Right renal cortex interstitium (tissue), 3 donors: ENCODE data around the gene MPO. TPM values are rescaled to one million over a fixed set of nuclear protein-coding genes. Genes with fewer than 3 reads are reported as not detected.

ENCODE experiments used
- DNase-seq, 3 donors: peaks; one replicate each; pipeline ENCODE4 v3.0.0-alpha.2; 2013; ENCODE audit warnings: low read depth in 3 of 3, low spot score in 2 of 3
- polyA plus RNA-seq, 3 donors: library from polyadenylated mRNA; unstranded; fragments of 120-200 nt; gene quantifications; one replicate each; pipeline ENCODE4 v1.2.1, GENCODE V29; 2013; ENCODE audit not compliant: insufficient read length in 3 of 3

The MPO gene
- polyA plus RNA-seq, 3 donors = 1.6 to 5.1 (median 3.6) TPM

GRCh38 chr17:58267347-58268324, 13.1 kb downstream of the MPO start:
- no peak for DNase-seq

GRCh38 chr17:58265902-58266875, 14.5 kb downstream of the MPO start:
- no peak for DNase-seq

- DNase-seq = no peak
Observed at GRCh38 chr17:58265271-58265670, 15.5 kb downstream of the MPO start.

GRCh38 chr17:58264407-58265103, 16.2 kb downstream of the MPO start:
- DNase-seq = no peak

GRCh38 chr17:58263773-58264172, 17.0 kb downstream of the MPO start:
- no peak for DNase-seq

- DNase-seq = no peak
Observed at GRCh38 chr17:58262149-58262548, 18.6 kb downstream of the MPO start.

- DNase-seq = no peak
Observed at GRCh38 chr17:58254803-58255202, 25.9 kb downstream of the MPO start.

GRCh38 chr17:58253082-58253481, 27.7 kb downstream of the MPO start:
- no peak for DNase-seq

- no peak for DNase-seq
Observed at GRCh38 chr17:58252141-58252540, 28.6 kb downstream of the MPO start.

GRCh38 chr17:58250344-58251011, 30.3 kb downstream of the MPO start:
- no peak for DNase-seq

- DNase-seq = peak; percentile 39 to 61 (median 52)
Observed at GRCh38 chr17:58249270-58250133, 31.2 kb downstream of the MPO start.

- DNase-seq = no peak
Observed at GRCh38 chr17:58248955-58249269, 31.8 kb downstream of the MPO start.

GRCh38 chr17:58247511-58248363, 33.0 kb downstream of the MPO start:
- DNase-seq = no peak

- no peak for DNase-seq
Observed at GRCh38 chr17:58246781-58247180, 34.0 kb downstream of the MPO start.

GRCh38 chr17:58246104-58246740, 34.5 kb downstream of the MPO start:
- no peak for DNase-seq

GRCh38 chr17:58245428-58246103, 35.2 kb downstream of the MPO start:
- DNase-seq = no peak

- DNase-seq = no peak
Observed at GRCh38 chr17:58244963-58245362, 35.8 kb downstream of the MPO start.
